HG03469 (cell line): Measurements from ENCODE around the gene INAVA.
"Not testable (repeated sequence)": the region's sequence is repeated elsewhere in the genome, so short reads cannot be mapped to it uniquely, and the experiment has no call there.

ENCODE experiments used
- ATAC-seq: cut with Tn5 transposase; IDR thresholded peaks from one replicate; pipeline ENCODE4 v1.9.1; 2021; ENCODE audit warnings: mild to moderate bottlenecking, moderate library complexity, moderate number of reproducible peaks; ENCODE audit not compliant: unreplicated experiment

INAVA gene

DNA sequence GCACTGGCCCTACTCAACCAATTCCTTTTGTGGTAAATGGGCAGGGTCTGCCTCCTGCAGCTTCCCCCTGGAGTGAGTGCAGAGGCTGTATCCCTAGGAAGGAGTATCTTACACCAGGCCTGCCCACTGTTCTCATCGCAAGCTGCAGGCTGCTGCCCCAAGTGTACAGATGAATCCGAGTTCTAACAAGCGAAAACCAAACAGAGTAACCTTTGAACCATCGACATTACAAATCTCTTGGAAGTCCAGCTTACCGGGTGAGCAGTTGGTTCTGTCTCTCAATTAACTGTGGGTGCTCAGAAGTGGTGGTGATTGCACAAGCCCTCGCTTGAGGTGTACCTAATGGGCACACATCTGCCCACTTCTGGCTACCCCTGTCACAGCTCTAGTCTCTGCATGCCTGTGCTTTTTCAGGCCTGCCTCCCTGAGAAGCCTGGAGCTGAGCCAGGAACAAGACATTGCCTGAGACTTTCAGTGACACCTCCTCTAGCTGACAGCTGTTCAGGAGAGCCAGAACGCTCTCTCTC lies 22.7 kb downstream of the INAVA start:
- ATAC-seq, result no peak

DNA sequence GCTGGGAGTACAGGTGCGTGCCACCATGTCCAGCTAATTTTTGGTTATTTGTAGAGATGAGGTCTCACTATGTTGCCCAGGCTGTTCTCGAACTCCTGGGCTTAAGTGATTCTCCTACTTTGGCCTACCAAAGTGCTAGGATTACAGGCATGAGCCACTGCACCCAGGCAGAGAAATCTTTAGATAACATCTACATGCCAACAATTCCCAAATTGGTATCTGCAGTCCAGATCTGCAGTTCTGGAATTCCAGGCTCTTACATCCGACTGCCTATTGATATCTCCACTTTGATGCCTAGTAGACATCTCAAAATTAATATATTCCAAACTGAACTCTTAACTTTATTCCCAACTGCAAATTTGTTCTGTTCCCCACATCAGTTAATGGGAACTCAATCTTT lies 23.3 kb downstream of the INAVA start:
- no peak for ATAC-seq

DNA sequence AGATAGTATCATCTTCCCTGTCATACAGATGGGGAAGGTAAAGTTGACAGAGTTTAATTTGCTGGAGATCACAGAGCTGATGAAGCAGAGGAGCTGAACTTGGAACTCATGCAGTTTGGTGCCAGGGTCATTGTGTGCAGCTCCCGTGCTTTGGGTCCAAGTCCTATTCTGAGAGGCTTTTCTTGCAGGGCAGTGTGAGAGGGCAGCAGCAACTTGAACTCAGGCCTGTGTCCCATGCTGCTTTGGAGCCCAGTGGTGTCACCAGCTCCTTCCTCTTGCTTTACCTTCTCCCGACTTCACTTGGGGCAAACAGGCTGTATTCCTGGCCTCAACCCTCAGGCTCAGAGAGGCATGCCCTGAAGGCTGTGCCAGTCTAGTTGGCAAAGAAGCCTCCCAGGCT lies 24.7 kb downstream of the INAVA start:
- no peak for ATAC-seq

DNA sequence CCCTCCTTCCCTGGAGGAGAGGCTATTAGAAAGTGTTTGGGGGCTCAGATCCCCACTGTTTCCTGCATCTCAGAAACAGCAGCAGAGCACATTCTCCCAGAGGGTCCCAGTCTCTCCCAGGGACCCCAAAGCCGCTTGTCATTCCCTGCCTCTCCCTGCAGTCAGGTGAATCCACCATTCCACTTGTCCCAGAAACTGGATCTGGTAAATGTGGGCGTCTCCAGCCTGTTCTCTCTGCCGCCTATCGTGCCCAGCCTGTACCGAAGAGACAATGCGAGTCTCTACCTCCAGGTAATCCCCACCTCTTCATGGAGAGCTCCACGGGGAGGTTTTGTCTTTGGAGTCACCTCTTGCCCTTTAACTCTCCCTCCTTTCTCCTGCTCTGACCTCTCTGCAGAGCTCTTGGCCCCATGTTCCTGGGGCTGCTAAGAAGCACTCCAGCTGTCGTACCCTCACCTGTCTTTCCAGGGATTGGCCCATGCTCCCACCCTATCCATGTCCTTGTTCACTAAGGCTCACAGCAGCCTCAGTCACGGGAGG lies 26.9 kb downstream of the INAVA start:
- ATAC-seq, result no peak

GRCh38 chr1:200922406-200922805 lies 27.7 kb downstream of the INAVA start:
- ATAC-seq, result no peak

- ATAC-seq, result no peak
These were observed 28.9 kb downstream of the INAVA start for GRCh38 chr1:200923601-200924000.

GRCh38 chr1:200925831-200926230 lies 31.1 kb downstream of the INAVA start:
- ATAC-seq, result no peak

DNA sequence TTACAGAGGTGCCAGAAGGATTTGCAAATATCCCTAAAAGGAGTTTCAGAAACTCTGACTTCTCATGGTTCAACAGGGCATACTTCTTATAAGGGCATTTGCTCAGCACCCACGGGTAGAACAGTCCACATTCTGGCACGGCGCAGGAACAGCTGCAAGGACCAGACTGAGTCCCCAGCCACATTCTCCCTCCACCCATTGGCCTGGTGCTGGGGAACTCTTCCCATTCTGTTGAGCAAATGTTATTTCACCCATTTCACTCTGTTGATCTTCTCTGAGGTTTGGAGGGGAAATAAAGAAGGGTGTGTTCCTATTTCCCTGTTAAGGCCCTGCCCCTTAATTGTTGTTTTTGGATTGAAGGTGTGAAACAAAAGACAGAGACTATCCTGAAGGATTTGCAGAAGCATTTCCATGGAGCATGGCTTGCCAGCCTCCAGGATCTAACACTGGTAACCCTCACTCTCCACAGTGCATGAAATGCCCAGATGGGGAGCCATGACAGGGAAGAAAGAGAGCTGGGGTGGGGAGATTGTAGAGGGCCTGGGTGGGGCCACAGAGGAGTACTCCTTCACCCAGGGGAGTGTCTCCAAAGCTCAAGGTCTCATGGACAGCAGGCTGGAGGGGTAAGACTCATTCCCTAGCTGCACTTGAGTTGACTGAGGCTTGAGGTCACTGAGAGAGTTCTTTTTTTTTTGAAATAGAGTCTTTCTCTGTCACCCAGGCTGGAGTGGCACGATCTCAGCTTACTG lies 35.0 kb downstream of the INAVA start:
- ATAC-seq, result no peak

DNA sequence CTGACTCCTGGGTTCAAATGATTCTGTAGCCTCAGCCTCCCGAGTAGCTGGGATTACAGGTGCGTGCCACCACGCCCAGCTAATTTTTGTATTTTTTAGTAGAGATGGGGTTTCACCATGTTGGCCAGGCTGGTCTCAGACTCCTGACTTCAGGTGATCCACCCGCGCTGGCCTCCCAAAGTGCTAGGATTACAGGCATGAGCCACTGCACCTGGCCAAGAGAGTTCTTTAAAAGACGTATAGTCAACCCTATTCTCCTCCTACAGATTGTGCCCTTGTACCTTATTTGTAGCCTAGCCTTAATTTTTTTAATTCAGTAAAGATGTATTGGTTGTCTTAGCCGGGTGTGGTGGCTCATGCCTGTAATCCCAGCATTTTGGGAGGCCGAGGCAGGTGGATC lies 35.6 kb downstream of the INAVA start:
- not testable (repeated sequence) for ATAC-seq

GRCh38 chr1:200931776-200932175 lies 37.1 kb downstream of the INAVA start:
- no peak for ATAC-seq

- no peak for ATAC-seq
These were observed 40.1 kb downstream of the INAVA start for GRCh38 chr1:200934676-200935245.

GRCh38 chr1:200935286-200935962 lies 40.7 kb downstream of the INAVA start:
- ATAC-seq, result not testable (repeated sequence)

DNA sequence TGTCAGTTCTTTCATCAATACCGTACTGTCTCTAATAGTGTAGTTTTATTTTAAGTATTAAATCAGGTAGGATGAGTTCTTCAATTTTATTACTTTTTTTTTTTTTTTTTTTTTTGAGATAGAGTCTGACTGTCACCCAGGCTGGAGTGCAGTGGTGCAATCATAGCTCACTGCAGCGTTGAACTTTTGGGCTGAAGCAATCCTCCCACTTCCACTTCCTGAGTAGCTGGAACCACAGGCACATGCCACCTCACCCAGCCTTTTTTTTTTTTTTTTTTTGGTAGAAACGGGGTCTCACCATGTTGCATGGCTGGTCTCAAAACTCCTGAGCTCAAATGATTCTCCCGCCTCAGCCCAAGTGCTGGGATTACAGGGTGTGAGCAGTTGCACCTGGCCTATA lies 44.3 kb downstream of the INAVA start:
- no peak for ATAC-seq

DNA sequence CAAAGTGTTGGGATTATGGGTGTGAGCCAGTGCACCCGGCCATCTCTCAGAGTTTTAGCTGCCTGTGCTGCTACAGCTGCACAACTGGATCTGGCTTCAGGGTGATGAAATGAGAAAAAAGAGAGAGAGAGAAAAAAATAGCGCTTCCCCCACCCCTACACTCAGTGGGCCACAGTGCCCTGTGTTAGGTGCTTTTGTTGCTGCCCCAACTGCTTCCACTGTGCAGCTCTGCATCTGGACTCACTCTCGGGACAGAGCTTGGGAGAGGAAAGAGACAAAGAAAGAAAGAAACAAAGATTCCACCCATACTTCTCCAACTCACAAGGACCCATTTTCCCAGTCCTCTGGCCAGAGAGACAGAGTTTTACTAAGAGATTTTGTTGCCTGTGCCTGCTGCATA lies 50.4 kb downstream of the INAVA start:
- ATAC-seq, result no peak

DNA sequence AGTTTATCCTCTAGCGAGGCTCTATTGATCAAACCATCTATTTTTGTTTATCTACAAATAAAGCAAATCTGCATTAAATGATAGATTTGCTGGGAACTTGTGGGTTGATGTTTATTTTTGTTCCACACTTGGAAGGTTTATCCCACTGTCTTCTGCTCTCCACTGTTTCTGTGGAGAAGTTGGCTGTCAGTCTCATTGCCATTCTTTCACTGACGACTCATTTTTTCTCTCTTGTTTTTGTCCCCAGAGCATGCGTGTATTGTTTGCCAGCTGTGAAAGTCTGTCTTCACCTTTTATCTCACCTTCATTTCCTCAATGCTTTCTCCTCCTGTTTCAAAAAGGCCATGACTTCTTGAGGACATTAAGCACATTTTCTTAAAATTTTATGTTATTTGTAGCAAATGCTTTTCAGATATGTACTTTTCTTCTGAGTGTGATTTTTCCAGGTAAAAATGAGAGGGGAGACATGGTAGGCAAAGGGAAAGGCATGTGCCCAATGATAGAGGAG lies 52.4 kb downstream of the INAVA start:
- no peak for ATAC-seq

DNA sequence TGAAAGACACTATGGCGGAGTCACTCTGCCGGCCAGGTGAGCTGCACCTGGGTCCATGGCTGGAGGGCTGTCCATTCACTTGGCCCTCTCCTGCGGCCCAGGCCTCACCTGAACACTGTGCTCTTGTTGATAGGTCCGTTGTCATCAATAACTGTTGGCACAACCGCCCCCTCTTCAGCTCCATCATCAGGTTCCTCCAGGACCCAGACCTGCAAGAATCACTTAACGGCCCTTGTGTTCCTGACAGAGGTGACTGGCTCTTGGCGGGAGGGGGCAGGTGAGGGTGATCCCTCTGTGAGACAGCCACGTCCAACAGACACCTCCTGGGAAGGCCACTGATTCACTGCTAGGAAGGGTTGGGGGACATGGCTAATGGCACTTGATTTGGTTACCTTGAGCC lies 54.9 kb downstream of the INAVA start:
- no peak for ATAC-seq

GRCh38 chr1:200951016-200951415 lies 56.3 kb downstream of the INAVA start:
- ATAC-seq, result no peak

- ATAC-seq, result no peak
These were observed 59.7 kb downstream of the INAVA start for GRCh38 chr1:200954434-200954833.

DNA sequence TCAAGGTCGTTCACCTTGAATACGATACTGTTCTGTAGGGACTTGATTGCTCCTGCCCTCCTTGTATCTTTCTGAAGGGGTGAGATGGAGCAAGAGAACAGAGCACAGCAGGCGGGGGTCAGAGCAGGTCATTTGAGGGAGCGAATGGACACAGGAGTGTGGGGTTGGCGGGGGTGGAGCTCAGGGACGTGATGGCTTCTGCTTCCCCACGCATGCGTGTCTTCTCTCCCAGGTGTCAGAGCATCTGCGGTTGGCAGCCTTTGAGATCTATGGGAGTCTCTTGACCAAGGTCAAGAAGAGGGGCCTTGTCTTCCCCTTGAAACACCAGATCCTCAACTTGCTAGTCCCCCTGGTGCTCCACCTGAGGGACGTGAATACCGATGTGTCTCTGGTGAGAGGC lies 63.9 kb downstream of the INAVA start:
- ATAC-seq, result no peak

DNA sequence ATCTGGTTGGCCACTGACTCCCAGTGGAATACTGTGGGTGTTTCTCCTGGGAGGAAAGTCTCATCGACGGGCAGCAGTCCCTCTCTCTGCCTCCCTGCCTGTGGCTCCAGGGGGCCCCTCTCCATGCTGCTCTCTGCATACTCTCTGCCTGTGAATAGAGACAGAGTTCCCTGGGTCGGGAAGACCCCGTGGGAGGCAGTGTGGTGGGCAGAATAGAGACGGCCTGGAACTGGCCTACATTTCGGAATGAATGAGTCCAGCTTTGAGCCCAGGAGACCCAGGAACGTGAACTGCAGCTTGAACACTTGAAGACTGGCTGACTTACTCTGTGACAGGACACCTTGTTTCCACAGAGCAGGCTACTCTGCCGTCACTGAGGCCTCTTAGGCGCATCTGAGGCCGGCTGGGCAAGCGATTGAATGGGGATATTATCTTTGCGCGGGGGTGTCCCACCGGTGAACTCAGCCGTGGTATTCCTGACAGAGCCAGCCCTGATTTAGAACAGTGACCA lies 64.8 kb downstream of the INAVA start:
- no peak for ATAC-seq

- ATAC-seq, result no peak
These were observed 65.7 kb downstream of the INAVA start for GRCh38 chr1:200960236-200960947.
